OCI-M1 (cell line): Measurements from ENCODE around the gene TRA2B.
A peak's percentile ranks its signal among the peaks of the same experiment; 100 is the strongest.
"Not testable (repeated sequence)": the region's sequence is repeated elsewhere in the genome, so short reads cannot be mapped to it uniquely, and the experiment has no call there.

Experiments used
- DNase-seq: peaks from one replicate; lab custom pipeline; 2025; lab: John Stamatoyannopoulos, UW

Gene TRA2B

DNA sequence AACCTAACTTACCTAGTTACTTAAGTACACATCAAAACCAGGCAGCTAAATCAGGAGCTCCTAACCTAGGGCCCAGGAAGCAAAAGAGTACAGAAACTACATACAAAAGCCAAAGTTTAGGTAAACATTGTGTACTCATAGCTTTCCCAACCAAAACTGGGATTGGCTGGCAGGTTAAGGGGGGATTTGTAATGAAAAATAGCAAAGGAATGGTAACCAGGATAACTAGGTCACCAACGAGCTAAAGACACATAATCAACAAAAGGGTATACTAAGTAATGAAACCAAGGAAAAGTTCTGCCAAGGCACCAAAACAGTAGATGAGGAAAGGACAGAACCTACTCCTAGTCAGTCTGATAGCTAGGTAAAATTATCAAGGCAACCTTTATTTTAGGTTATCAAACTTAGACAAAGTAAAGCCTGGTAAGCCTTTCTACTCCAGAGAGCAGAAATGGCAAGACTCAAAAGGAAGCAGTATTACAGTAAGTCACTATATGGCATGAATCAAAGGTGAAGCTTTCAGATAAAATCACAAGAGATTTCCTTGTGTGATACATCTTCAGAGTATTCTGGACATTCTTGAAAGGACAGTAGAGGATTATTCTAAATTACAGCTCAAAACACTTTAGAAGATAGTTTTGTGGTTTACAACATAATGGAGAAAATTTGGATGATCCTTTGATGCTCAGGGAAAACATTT is 10.2 kb downstream of the TRA2B start:
- no peak for DNase-seq

DNA sequence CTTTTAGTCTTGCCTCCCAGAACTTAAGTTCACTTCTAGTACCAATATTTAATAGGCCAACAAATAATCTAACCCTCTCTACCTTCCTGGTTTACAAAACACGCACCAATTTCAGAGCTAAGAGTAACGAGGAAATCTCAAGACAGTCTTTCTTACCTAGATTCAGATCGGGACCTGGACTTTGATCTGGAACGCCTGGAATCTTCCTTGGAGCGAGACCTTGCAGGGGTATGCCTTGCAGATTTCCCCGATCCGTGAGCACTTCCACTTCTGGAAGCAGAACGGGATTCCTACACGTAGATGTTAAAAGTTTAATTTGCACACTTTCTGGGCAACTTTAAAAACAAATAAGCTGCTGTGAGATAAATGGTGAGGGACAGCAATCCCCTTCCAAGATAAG is 11.4 kb downstream of the TRA2B start:
- DNase-seq, result no peak

DNA sequence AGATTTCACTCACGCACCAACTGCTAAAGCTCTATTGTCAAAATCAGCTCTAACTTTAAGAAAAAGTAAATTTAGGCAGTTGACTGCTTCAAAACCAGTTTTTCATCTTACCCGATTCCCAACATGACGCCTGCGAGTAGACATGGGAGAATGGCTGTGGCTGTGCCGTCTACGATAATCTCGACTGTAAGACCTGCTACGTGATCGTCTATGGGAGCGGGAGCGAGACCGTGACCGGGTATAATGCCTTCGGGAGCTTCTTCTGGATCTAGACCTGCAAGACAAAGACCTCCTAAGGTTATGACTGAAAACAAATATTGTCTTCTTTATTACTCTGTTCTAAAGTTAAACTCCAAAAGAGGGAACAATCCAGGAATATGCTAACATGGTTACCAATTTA is 12.5 kb downstream of the TRA2B start:
- DNase-seq, result no peak

DNA sequence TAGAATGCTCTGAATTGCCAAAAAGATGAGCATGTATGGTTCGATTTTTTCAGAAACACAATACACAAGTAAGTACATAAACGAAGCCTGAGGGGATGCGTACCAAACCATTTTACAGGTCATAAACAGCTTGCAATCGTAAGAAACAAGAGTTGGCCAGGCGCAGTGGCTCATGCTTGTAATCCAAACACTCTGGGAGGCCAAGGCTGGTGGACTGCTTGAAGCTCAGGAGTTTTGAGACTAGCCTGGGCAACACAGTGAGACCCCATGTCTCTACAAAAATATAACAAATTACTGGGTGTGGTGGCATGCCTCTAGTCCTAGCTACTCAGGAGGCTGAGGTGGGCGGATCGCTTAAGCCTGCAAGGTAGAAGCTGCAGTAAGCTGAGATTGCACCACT is 13.4 kb downstream of the TRA2B start:
- no peak for DNase-seq

DNA sequence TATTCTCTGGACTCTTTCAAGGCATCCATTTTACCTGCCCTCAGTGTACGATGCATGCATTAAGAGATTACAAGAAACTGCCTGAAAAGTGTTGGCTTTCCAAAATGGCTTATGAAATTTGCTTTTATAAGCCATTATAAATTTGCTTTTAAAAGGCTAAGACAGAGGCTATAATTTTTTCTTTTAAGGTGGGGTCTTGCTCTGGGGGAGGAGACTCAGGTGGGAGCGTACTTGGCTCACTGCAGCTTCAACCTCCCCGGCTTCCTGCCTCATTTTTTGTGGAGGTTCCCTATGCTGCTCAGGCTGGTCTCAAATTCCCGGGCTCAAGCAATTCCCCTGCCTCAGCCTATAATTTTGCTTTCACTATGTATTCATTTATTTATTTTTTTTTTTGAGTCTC is 17.6 kb downstream of the TRA2B start:
- DNase-seq, result no peak

DNA sequence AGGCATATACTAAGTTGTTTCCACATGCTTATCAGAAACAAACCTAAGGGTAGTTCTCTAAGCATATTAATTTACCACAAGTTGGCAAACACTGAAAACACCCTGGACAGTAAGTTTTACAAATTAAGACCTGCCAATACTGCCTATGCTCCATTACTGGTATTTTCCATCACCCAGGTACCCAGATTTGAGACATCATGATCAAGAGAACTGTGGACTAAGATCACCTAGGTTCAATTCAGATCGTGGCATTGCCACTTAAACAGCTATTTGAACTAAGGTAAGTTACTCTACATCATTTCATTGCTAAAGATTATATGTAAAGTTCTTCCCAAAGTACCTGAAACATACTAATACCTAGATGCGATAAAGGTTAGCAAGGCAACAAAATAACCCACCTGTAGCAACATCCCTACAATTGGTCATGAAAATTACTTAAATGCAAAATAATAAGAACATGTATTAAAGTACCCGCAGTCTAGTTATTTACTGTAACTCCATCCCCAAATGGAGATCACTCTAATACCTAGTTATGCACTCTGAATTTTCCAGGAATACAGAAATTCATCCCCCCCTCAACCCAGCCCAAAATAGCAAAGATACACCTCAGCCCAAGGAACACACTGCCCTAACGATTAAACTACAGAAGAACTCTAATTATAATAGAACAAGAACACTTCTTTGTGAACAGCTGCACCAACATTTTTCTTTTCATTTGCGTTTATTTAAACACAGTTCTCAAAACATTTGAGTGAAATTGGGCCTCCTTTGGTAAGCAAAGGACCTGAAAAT is 21.6 kb downstream of the TRA2B start:
- no peak for DNase-seq

DNA sequence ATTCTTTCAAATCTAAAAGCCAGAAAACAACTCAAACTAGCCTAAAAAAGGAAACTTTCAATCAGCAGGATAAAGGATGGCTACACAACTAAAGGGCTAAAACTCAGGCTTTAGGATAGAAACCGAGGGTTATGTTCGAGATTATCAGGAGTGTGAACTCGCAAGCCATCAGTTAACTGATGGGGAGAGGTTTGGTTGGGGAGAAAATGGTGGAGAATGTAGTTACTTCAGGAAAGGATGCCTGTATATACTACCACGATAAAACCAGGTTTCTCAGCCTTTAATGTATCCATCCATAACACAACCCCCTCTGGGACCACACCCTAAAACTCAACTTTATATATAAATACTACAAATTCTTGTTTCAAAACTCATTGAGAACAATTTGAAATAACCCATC is 22.2 kb downstream of the TRA2B start:
- no peak for DNase-seq

DNA sequence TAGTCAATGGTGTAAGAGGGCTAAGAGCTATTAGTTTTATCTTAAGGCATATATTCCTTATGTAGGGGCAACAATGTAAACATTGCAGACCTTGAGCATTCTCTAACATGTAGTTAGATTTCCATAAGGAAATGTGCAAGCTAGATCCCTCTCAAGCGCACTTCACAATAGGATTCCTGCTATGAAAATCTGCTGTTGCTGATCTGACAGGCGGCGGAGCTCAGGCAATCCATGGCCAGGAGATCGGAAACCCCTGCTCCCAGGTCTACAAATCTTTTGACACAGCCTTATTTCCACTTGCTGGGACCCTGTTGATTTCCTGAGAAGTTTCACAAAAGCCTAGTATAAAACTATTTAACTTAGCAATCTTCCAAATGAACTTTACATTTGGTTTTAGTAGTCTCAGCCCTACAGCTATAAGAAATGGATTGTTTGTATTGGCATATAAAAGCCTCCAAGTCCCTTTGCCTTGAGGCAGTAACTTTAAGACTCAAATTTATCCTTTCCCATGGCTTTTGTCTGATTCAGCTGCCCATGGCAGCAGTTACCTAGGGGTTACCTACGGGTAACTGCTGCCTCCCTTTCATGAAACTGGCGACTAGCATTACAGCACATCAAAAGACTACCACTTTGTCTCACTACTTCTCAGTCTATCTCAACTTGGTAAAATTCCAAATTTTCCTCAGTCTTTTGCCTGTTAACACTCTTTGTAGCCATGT is 22.7 kb downstream of the TRA2B start:
- no peak for DNase-seq

DNA sequence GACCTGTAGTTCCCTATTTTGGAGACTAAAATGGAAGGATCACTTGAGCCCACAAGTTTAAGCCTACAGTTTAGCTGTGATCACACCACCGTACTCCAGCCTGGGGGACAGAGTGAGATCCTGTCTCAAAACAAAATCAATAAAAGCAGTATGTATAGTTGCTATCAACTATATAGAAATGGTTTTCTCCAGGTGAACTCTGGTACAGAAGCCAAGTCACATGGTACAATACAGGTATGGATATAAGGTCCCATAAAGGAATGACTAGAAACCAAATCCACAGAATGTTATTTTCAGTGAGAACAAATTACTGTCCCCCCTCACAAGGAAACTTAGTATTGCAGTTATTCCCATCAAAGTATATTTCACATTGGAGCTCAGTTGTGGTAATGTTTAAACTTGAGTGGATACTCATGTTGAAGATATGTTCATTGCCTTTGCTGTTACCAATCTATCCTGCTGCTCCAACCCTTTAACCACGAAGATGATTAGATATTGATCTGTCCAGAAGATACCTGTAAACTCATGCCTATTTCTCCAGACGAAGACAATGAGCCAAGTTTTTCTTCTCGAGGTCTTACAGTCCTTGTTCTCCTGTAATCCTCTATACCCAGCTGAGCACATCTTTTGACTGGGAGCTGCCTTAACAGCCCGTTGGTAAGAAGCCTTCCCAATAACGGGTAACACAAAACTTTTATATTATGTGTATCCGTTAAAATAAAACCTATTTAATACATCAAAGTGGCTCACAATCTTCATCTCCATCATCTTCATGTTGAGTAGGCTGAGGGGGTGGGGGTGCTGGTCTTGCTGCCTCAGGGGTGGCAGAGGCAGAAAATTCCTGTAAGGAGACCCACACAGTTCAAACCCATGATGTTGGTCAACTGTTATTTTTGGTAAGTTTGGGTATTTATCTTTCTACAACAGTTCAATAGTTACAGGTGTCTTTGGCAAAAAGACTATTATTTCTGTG is 24.6 kb downstream of the TRA2B start:
- peak; percentile 31 for DNase-seq

DNA sequence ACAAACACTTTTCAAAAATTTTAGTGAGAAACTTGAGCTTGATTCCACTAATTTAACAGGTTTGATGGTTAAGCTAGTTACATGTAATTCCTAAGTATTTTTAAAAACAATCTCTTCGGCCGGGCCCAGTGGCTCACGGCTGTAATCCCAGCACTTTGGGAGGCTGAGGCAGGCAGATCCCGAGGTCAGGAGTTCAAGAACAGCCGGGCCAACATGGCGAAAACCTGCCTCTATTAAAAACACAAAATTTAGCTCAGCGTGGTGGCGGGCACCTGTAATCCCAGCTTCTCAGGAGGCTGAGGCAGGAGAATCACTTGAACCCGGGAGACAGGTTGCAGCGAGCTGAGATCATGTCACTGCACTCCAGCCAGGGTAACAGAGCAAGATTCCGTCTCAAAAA is 25.3 kb downstream of the TRA2B start:
- no peak for DNase-seq

DNA sequence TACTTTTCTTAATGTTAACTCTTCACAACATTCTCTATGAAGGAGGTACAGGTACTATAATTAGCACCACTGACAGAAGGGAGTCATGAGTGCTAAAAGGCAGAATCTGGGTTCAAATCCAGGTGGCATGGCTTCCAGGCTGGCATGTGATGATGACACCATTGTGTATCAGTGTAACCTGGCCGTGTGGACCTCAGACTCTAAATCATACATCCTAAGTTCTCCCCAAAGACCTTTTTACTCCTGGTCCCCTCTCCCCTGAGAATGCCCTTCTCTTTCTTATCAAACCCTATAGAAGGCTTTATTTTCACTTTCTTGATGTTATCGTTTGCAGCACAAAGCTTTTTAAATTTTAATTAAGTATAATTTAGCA is 26.8 kb downstream of the TRA2B start:
- DNase-seq, result not testable (repeated sequence)

DNA sequence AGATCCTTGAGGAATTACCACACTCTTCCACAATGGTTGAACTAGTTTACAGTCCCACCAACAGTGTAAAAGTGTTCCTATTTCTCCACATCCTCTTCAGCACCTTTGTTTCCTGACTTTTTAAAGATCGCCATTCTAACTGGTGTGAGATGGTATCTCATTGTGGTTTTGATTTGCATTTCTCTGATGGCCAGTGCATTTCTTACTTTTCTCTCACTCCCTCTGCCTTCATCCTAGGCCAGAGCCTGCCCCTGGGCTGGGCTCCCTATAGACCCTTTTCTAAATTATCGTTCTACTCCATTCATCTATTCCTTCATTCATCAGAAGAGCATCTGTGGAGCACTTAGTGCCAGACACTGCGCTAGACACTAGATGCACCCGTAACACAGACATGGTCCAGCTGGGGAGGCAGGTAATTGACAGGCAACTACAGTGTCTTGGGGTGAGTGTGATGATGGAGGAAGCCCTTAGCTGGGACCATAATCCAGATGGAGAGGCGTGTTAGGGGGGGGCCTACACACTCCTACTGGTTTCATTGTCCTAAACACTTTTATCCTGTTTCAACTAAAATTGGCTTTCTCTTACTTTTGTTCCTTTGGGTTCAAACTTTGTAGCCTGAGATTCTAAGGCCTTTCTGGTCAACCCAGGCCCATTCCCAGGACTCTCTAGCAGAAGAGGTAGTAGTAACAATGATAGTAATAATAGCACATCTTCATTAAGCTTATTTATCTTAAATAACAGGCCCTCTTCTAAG is 27.3 kb downstream of the TRA2B start:
- DNase-seq, result not testable (repeated sequence)

DNA sequence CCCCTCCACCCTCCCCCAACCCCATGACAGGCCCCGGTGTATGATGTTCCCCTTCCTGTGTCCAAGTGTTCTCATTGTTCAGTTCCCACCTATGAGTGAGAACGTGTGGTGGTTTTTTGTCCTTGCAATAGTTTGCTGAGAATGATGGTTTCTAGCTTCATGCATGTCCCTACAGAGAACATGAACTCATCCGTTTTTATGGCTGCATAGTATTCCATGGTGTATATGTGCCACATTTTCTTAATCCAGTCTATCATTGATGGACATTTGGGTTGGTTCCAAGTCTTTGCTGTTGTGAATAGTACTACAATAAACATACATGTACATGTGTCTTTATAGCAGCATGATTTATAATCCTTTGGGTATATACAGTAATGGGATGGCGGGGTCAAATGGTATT is 27.9 kb downstream of the TRA2B start:
- DNase-seq, result not testable (repeated sequence)

DNA sequence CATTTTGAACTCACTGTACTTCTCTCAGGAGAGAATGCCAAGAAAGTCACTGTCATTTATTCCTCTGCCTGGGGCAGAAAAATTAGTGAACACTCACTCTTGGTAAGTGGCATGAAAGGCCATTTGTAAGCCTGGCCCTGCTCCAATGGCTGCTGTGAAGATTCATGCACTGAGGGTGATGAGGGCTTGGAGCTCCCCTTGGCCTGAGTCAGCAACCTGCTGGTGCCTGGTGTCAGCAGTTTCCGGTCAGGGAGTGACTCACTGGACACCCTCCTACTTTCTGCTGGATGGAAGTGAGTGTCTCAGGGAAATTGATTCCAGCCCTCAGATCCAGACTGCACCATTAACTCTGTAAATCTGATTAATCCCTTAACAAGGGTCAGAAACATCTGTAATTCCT is 37.6 kb downstream of the TRA2B start:
- peak; percentile 12 for DNase-seq

DNA sequence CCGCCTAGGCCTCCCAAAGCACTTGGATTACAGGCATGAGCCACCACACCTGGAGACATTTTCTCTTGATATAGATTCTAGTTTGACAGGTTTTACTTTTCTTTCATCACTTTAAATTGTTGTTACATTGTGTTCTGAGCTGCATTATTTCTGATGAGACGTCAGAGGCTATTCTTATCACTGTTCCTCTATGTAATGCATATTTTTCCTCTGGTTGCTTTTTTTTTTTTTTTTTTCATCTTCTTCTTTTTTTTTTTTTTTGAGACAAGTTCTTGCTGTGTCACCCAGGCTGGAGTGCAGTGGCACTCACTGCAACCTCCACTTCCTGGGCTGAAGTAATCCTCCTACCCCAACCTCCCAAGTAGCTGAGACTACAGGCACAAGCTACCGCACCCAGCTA is 41.2 kb downstream of the TRA2B start:
- DNase-seq, result peak; percentile 5

DNA sequence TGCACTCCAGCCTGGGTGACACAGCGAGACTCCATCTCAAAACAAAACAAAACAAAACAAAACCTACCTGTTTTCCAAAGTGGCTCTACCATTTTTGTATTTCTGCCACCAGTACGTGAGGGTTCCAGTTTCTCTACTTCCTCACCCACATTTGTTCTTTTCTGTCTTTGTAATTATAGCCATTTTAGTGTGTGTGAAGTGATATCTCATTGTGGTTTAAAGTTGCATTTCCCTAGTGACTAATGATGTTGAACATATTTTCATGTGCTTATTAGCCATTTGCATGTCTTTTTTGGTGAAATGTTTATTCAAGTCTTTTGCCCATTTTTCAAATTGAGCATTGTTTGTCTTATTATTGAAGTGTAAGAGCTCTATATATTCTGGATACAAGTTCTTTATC is 50.7 kb downstream of the TRA2B start:
- DNase-seq, result peak; percentile 7

DNA sequence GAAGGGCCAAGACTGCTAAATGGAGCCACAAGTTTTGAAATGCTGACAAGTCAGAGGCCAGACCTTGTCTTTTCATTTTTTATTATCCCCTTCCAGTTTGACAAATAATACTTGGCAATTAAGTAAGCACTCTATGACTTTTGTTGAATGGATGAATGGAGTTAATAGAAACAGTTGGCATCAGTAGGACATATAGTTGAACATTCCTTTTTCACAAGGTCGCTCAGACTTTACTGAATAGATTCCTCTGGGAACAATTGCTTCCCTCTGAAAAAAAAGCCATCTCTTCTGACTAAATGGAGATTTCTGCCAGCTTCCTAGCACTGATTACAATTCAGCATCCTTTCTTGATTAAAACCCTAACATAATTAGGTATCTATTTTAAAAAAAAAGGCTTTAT is 53.2 kb downstream of the TRA2B start:
- no peak for DNase-seq

DNA sequence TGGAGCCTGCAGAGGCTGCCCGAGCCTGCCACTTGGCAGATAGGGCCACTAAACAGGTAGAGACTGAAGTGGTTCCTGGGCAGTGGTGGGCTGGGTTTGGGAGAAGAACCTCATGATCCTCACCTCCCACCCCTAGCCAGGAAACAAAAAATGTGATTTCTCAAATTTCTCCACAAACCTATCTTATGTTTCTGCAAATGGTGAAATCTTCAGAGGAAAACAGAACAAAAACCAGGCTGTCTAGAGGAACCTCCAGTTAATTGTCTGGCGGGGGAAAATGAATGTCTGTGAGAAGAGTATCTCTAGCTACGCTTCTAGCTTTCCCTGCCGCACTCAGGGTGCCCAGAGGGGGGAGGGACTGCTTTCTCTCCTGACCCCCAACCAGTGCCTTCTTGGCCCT is 55.9 kb downstream of the TRA2B start:
- DNase-seq, result no peak

DNA sequence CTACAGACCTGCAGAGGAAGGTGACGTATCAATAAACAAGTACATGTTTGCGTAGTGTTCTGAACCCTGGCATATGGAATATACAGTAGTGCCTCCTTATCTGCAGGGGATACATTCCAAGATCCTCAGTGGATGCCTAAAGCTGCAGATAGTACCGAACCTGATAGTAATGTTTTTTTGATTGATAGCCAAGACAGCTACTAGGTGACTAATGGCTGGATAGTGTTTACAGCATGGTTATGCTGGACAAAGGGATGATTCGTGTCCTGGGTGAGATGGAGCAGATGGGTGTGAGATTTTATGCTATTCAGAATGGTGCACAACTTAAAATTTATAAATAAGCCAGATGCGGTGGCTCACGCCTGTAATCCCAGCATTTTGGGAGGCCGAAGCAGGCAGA is 57.2 kb downstream of the TRA2B start:
- DNase-seq, result no peak

DNA sequence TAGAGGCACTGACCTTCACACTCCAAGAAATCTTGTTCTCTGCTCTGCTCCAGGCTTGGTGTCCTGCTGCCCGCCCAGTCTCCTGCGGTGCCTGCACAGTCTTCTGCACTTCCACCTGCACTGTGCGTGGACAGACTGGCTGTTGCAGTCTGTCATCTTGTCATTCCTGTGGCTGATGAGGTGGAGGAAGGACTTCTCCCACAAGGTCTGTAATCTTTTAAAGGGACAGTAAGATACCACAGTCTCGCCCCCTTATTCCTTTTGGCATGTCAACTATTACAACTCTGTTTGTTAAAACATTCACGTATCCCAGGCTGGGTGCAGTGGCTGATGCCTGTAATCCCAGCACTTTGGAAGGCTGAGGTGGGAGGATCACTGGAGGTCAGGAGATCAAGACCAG is 58.9 kb downstream of the TRA2B start:
- no peak for DNase-seq

DNA sequence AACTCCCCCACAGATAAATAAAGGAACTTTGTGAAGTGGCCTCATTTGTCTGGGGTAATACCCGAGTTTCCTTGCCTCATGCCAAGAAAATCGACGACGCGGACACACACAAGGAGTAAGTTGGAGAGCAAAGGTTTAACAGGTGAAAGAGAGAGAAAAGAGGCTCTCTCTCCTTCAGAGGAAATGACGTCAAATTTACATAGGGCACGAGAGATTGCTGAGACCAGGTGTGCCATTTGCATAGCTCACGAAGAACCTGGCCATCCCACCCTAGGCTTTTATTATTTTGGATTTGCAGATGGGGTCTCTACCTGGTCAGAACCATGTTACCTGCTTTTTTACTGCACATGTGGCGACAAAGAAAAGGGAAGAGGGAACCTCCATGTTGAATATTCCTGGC is 63.7 kb downstream of the TRA2B start:
- no peak for DNase-seq
